GM13976 (cell line): ENCODE measurements around the gene OSBPL3.

Experiments used
- DNase-seq: peaks from one replicate; pipeline ENCODE4 v3.0.0; 2012; ENCODE audit warnings: low spot score
- CTCF ChIP-seq: IDR thresholded peaks from 2 replicates; pipeline ENCODE4 v1.5.1; 2012; ENCODE audit warnings: borderline replicate concordance, mild to moderate bottlenecking; ENCODE audit not compliant: insufficient read depth; ENCODE audit errors: extremely low read depth, missing control alignments, control extremely low read depth
- in situ Hi-C: fragments of 300-500 bp; cut with MboI; formaldehyde crosslinking; loops from one replicate; pipeline ENCODE4 v1.12.0; 2022; ENCODE audit warnings: low sequenced_read_pairs, mixed read lengths, inconsistent platforms; ENCODE audit not compliant: unreplicated experiment

Gene OSBPL3

GRCh38 chr7:24942226-24942625 is 37.8 kb downstream of the OSBPL3 start:
- TF ChIP-seq CTCF: no peak
- in situ Hi-C loops: no loop called here
- no peak for DNase-seq

- no peak for DNase-seq
- in situ Hi-C loops: no loop called here
- TF ChIP-seq CTCF: no peak
These were observed 40.6 kb downstream of the OSBPL3 start for GRCh38 chr7:24939416-24939815.

- no peak for TF ChIP-seq CTCF
- in situ Hi-C loops: no loop called here
- peak; percentile 26 for DNase-seq
These were observed 43.7 kb downstream of the OSBPL3 start for GRCh38 chr7:24936121-24936824.

- in situ Hi-C loops: no loop called here
- no peak for DNase-seq
- TF ChIP-seq CTCF: no peak
These were observed 46.7 kb downstream of the OSBPL3 start for GRCh38 chr7:24933298-24933697.

GRCh38 chr7:24932815-24933214 is 47.2 kb downstream of the OSBPL3 start:
- no peak for DNase-seq
- no peak for TF ChIP-seq CTCF
- in situ Hi-C loops: no loop called here

- no peak for TF ChIP-seq CTCF
- no peak for DNase-seq
- in situ Hi-C loops: no loop called here
These were observed 47.6 kb downstream of the OSBPL3 start for GRCh38 chr7:24932389-24932788.
